ENCODE measurements around the gene CD84. TPM values are rescaled to one million over a fixed set of nuclear protein-coding genes. Genes with fewer than 3 reads are reported as not detected.

CD84 gene
- total and polyA plus RNA-seq, 4 experiments from 2014 or later: 15.9 to 98.9 (median 65.6) TPM

DNA sequence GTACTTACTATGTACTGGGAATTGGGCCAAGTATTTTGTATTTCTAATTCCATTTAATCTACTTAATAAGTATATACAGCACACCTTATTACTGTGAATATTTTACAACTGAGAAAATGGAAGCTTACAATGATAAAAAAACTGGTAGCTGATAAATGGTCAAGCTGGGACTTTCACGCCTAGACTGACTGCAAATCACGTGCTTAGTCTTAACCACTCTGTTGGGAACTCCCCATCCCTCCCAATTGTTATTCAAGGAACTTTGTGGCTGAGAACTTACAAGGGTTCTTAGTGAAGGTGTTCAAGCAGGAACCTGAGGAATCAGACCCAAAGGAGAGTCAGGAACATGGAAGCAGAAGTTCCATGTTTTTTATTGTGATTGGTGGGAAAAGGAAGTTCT lies 26.9 kb downstream of the CD84 start:
- H3K4me3 ChIP-seq (ENCODE audit: low read length in 2 of 2): no peak overlapping the region
- intact Hi-C loops (cut with micrococcal nuclease): no loop called here
- H3K4me1 Mint-ChIP-seq: peaks cover 26 to 42% (median 33%) of the 10 kb centered on the region in 4 donors
- H3K27me3 ChIP-seq (ENCODE audit: insufficient read depth, low read length): no peaks in the 10 kb centered on the region
- no peaks in the 10 kb centered on the region for H3K27me3 Mint-ChIP-seq
- CTCF ChIA-PET (ENCODE audit: partially characterized antibody): interaction anchor here (0.6 to 20.9 kb wide), 5 partner anchors 10 to 124 kb away, joined by 3 to 359 read pairs (median 6); no protein-coding TSS in a partner anchor
- peaks cover 63% of the 10 kb centered on the region for H3K36me3 ChIP-seq (ENCODE audit: insufficient read depth, low read length)
- no peak for DNase-seq
- H3K4me1 ChIP-seq (ENCODE audit: insufficient read depth, low read length): peaks cover 48% of the 10 kb centered on the region
- peaks cover 51 to 59% of the 10 kb centered on the region in 2 donors for H3K36me3 Mint-ChIP-seq
- POLR2A ChIA-PET (ENCODE audit: partially characterized antibody): interaction anchor here (0.8 to 24.0 kb wide), 5 partner anchors 12 to 54 kb away, joined by 3 to 639 read pairs (median 4); partner anchors contain the start of gene CD84
- peak overlapping the region in 4 of 7 donors; percentile 36 to 66 (median 52) for H3K27ac Mint-ChIP-seq
- H3K27ac ChIP-seq (ENCODE audit: low read depth, low read length): no peak overlapping the region
- H3K9me3 ChIP-seq (ENCODE audit: control insufficient read depth in 1 of 2, low read length in 2 of 2): no peaks in the 10 kb centered on the region
- no peak overlapping the region for H3K4me3 Mint-ChIP-seq
- H3K9me3 Mint-ChIP-seq: no peaks in the 10 kb centered on the region

DNA sequence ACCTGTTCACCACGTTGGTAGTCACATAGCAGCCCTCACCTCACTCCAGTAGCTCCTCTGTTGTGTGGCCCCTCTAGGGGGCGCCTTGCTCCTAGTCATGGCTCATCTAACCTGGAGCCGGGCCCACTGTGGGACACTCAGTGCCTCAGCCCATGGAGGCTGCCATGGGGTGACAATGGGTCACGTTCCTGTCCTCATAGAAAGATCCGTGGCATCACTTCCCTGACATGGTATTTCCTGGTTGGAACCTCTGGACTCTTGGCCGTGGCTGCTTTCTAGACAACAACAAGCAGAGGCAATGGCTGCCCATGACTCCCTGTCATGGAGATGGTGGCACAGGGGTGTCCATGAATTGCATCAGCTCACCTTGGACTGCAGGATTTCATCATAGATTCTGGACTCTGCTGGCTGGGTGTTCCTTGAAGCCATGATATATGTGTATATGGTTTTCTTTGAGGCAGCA lies 28.7 kb downstream of the CD84 start:
- H3K4me3 ChIP-seq (ENCODE audit: low read length in 2 of 2): no peak overlapping the region
- Mint-ChIP-seq H3K9me3 (no peaks in the 10 kb centered on the region), H3K36me3 (peaks cover 60 to 74% of the 10 kb centered on the region in 2 donors), H3K4me3 (peak overlapping the region in 1 of 8 donors; percentile 36), H3K27ac (peak overlapping the region in 5 of 7 donors; percentile 27 to 77 (median 64)), H3K4me1 (peaks cover 16 to 40% (median 27%) of the 10 kb centered on the region in 4 donors), H3K27me3 (no peaks in the 10 kb centered on the region)
- no peaks in the 10 kb centered on the region for H3K27me3 ChIP-seq (ENCODE audit: insufficient read depth, low read length)
- H3K27ac ChIP-seq (ENCODE audit: low read depth, low read length): no peak overlapping the region
- CTCF ChIA-PET (ENCODE audit: partially characterized antibody): interaction anchor here (0.7 to 20.9 kb wide), 16 partner anchors 8 to 124 kb away, joined by 3 to 359 read pairs (median 5); no protein-coding TSS in a partner anchor
- H3K36me3 ChIP-seq (ENCODE audit: insufficient read depth, low read length): peaks cover 74% of the 10 kb centered on the region
- POLR2A ChIA-PET (ENCODE audit: partially characterized antibody): interaction anchor here (1.3 to 24.0 kb wide), 4 partner anchors 10 to 56 kb away, joined by 6 to 639 read pairs (median 24); partner anchors contain the start of gene CD84
- DNase-seq: peak in 4 of 5 donors; percentile 43 to 54 (median 46)
- H3K9me3 ChIP-seq (ENCODE audit: control insufficient read depth in 1 of 2, low read length in 2 of 2): no peaks in the 10 kb centered on the region
- intact Hi-C loops (cut with micrococcal nuclease): loop anchor here (1.0 kb wide), 1 partner anchor 57 kb away; no protein-coding TSS in a partner anchor
- peaks cover 36% of the 10 kb centered on the region for H3K4me1 ChIP-seq (ENCODE audit: insufficient read depth, low read length)

DNA sequence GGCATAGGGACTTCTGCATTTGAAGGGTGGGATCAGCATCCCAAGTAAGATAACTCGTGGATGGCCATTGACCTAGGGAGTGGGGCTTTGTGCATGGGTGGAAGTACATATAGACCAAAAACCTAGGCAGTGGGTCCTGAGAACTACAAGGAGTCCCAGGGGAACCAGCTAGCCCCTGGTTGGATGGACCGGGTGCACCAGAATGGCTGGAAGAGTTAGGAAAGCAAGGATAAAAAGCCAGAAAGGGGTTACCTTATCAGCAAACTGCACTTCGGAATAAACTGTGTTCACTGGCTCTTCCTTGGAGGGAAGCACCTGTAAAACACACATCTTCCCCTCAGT lies 29.7 kb downstream of the CD84 start:
- H3K36me3 Mint-ChIP-seq: peaks cover 63 to 79% of the 10 kb centered on the region in 2 donors
- no peaks in the 10 kb centered on the region for H3K27me3 Mint-ChIP-seq
- H3K4me1 Mint-ChIP-seq: peaks cover 22 to 45% (median 32%) of the 10 kb centered on the region in 4 donors
- intact Hi-C loops (cut with micrococcal nuclease): loop anchor here (1.0 kb wide), 1 partner anchor 58 kb away; no protein-coding TSS in a partner anchor
- no peak for DNase-seq
- ChIA-PET CTCF (ENCODE audit: partially characterized antibody) (interaction anchor here (0.9 to 20.9 kb wide), 15 partner anchors 7 to 219 kb away, joined by 3 to 359 read pairs (median 5); no protein-coding TSS in a partner anchor), POLR2A (ENCODE audit: partially characterized antibody) (interaction anchor here (1.1 to 24.0 kb wide), 5 partner anchors 11 to 121 kb away, joined by 3 to 639 read pairs (median 21); partner anchors contain the start of gene CD84)
- no peak overlapping the region for H3K4me3 Mint-ChIP-seq
- Histone ChIP-seq H3K27me3 (ENCODE audit: insufficient read depth, low read length) (no peaks in the 10 kb centered on the region), H3K9me3 (ENCODE audit: control insufficient read depth in 1 of 2, low read length in 2 of 2) (no peaks in the 10 kb centered on the region), H3K27ac (ENCODE audit: low read depth, low read length) (no peak overlapping the region), H3K4me3 (ENCODE audit: low read length in 2 of 2) (no peak overlapping the region), H3K4me1 (ENCODE audit: insufficient read depth, low read length) (peaks cover 40% of the 10 kb centered on the region), H3K36me3 (ENCODE audit: insufficient read depth, low read length) (peaks cover 74% of the 10 kb centered on the region)
- H3K9me3 Mint-ChIP-seq: no peaks in the 10 kb centered on the region
- H3K27ac Mint-ChIP-seq: peak overlapping the region in 4 of 7 donors; percentile 46 to 78 (median 67)

DNA sequence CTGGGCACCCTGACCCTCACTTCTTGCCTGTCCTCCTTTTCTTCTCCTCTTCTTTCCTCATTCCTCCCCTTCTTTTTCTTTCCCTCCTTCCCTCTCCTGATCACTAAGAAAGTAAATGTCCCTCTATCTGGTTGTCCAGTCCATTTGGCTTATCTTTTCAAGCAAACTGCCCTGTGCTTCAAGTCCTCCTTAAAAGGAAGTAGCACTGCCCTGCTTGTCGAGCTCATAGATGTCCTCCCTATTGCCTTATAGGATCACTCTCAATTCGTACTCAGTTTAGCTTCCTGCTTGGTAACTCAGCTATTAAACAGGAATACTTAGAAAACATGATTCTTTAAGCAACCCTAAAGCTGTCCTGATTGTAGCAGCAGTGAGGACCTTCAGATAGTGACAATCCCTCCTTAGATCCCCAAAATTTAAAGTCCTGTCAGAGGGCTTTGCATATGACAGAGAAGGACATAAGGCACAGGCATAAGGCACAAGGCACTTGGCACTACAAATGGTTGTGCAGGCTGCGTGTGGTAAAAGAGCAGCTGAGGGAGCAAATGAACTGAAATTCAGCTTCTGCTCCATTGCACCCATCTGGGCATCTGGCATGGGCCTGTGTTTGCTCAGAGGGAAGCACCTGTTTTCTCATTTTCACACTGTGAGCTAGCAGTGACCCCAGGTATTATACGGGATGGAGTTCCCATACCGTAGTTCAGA lies 30.2 kb downstream of the CD84 start:
- Mint-ChIP-seq H3K27me3 (no peaks in the 10 kb centered on the region), H3K27ac (peak overlapping the region in 6 of 7 donors; percentile 6 to 84 (median 64)), H3K9me3 (no peaks in the 10 kb centered on the region), H3K36me3 (peaks cover 63 to 77% of the 10 kb centered on the region in 2 donors), H3K4me3 (no peak overlapping the region), H3K4me1 (peaks cover 22 to 51% (median 35%) of the 10 kb centered on the region in 4 donors)
- H3K27ac ChIP-seq (ENCODE audit: low read depth, low read length): no peak overlapping the region
- H3K36me3 ChIP-seq (ENCODE audit: insufficient read depth, low read length): peaks cover 70% of the 10 kb centered on the region
- H3K27me3 ChIP-seq (ENCODE audit: insufficient read depth, low read length): no peaks in the 10 kb centered on the region
- intact Hi-C loops (cut with micrococcal nuclease): no loop called here
- H3K4me3 ChIP-seq (ENCODE audit: low read length in 2 of 2): no peak overlapping the region
- CTCF ChIA-PET (ENCODE audit: partially characterized antibody): interaction anchor here (0.9 to 20.9 kb wide), 9 partner anchors 9 to 219 kb away, joined by 3 to 359 read pairs (median 3); no protein-coding TSS in a partner anchor
- H3K9me3 ChIP-seq (ENCODE audit: control insufficient read depth in 1 of 2, low read length in 2 of 2): no peaks in the 10 kb centered on the region
- peaks cover 45% of the 10 kb centered on the region for H3K4me1 ChIP-seq (ENCODE audit: insufficient read depth, low read length)
- POLR2A ChIA-PET (ENCODE audit: partially characterized antibody): interaction anchor here (1.1 to 24.0 kb wide), 5 partner anchors 11 to 120 kb away, joined by 3 to 639 read pairs (median 21); partner anchors contain the start of gene CD84
- no peak for DNase-seq

DNA sequence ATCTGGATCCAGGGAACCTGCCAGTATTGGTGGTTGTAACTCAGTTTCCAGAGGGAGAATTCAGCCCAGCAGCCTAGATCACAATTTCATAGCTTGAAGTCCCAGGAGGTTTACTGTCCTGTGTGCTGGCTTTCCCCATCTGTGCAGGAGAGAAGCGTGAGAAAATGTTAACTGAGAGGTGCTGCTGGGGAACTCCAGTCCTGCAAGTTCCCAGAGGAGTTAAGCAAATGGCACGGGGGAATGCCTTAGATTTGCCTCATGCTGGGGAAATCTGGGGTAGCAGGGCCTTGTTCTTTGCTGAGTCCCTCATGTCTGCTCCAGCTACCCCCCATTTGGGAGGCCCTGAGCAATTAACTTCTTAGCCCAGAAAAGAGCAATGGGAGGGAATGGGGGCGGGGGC lies 31.1 kb downstream of the CD84 start:
- no peaks in the 10 kb centered on the region for H3K27me3 ChIP-seq (ENCODE audit: insufficient read depth, low read length)
- no peak overlapping the region for H3K4me3 ChIP-seq (ENCODE audit: low read length in 2 of 2)
- ChIA-PET POLR2A (ENCODE audit: partially characterized antibody) (interaction anchor here (0.6 to 24.0 kb wide), 4 partner anchors 12 to 59 kb away, joined by 3 to 639 read pairs (median 16); partner anchors contain the start of genes CD84 and SLAMF6), CTCF (ENCODE audit: partially characterized antibody) (interaction anchor here (0.7 to 20.9 kb wide), 5 partner anchors 12 to 111 kb away, joined by 3 to 359 read pairs (median 3); no protein-coding TSS in a partner anchor)
- Mint-ChIP-seq H3K4me1 (peaks cover 27 to 50% (median 38%) of the 10 kb centered on the region in 4 donors), H3K27me3 (no peaks in the 10 kb centered on the region), H3K36me3 (peaks cover 55 to 69% of the 10 kb centered on the region in 2 donors), H3K4me3 (no peak overlapping the region), H3K27ac (peak overlapping the region in 5 of 7 donors; percentile 37 to 84 (median 76)), H3K9me3 (no peaks in the 10 kb centered on the region)
- no peak overlapping the region for H3K27ac ChIP-seq (ENCODE audit: low read depth, low read length)
- no peaks in the 10 kb centered on the region for H3K9me3 ChIP-seq (ENCODE audit: control insufficient read depth in 1 of 2, low read length in 2 of 2)
- peaks cover 51% of the 10 kb centered on the region for H3K4me1 ChIP-seq (ENCODE audit: insufficient read depth, low read length)
- peaks cover 64% of the 10 kb centered on the region for H3K36me3 ChIP-seq (ENCODE audit: insufficient read depth, low read length)
- intact Hi-C loops (cut with micrococcal nuclease): no loop called here
- DNase-seq: no peak

DNA sequence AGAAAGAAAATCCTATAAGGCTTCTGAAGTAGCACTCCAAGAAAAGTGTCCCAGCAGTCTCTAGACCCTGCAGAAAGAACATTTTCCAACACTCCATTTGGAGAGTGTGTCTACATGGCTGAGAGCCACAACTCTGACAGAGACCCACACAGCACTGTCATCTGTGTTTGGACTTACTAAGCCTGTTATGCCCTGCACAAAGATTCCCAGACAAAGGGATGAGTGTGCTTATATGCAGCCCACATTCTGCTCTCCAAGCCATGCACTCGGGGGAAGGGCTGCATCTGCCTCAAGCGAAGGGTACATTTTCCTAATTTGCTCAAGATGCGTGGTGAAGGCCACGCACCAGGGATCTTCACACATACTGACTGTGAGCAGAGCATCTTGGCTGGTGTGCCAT lies 31.9 kb downstream of the CD84 start:
- POLR2A ChIA-PET (ENCODE audit: partially characterized antibody): interaction anchor here (2.1 to 24.0 kb wide), 3 partner anchors 13 to 60 kb away, joined by 5 to 639 read pairs (median 28); partner anchors contain the start of gene CD84
- DNase-seq: no peak
- Histone ChIP-seq H3K4me1 (ENCODE audit: insufficient read depth, low read length) (peaks cover 52% of the 10 kb centered on the region), H3K36me3 (ENCODE audit: insufficient read depth, low read length) (peaks cover 56% of the 10 kb centered on the region), H3K27me3 (ENCODE audit: insufficient read depth, low read length) (no peaks in the 10 kb centered on the region), H3K9me3 (ENCODE audit: control insufficient read depth in 1 of 2, low read length in 2 of 2) (no peaks in the 10 kb centered on the region), H3K27ac (ENCODE audit: low read depth, low read length) (no peak overlapping the region), H3K4me3 (ENCODE audit: low read length in 2 of 2) (no peak overlapping the region)
- CTCF ChIA-PET (ENCODE audit: partially characterized antibody): interaction anchor here (0.5 to 20.9 kb wide), 6 partner anchors 13 to 124 kb away, joined by 3 to 359 read pairs (median 6); no protein-coding TSS in a partner anchor
- Mint-ChIP-seq H3K27me3 (no peaks in the 10 kb centered on the region), H3K9me3 (no peaks in the 10 kb centered on the region), H3K36me3 (peaks cover 47 to 62% of the 10 kb centered on the region in 2 donors), H3K4me3 (no peak overlapping the region), H3K4me1 (peaks cover 29 to 54% (median 40%) of the 10 kb centered on the region in 4 donors), H3K27ac (peak overlapping the region in 3 of 7 donors; percentile 25 to 53 (median 48))
- intact Hi-C loops (cut with micrococcal nuclease): no loop called here
